ENCODE results near the gene ACMSD. TPM values are rescaled to one million over a fixed set of nuclear protein-coding genes. Genes with fewer than 3 reads are reported as not detected.

The ACMSD gene
- total and polyA plus RNA-seq, 2 of the 4 experiments (the other 2 are of a cell fraction) = not detected

GRCh38 chr2:134917360-134917865, 79.0 kb downstream of the ACMSD start:
- H4K20me1 ChIP-seq (ENCODE audit: insufficient read depth, low read length) = peaks cover 23% of the 10 kb centered on the region
- BruUV-seq (replicated peaks) = no TSS peak
- peak overlapping the region; percentile 61 for H2BK5ac ChIP-seq (ENCODE audit: low read depth, low read length, poor library complexity, severe bottlenecking)
- H4K5ac ChIP-seq (ENCODE audit: low read depth, low read length) = peak overlapping the region; percentile 48
- no peak overlapping the region for H2BK20ac ChIP-seq (ENCODE audit: low read depth, low read length)
- dilution Hi-C loops (cut with HindIII; ENCODE audit: low sequenced_read_pairs, unreplicated experiment) (no loop called here), intact Hi-C loops (cut with micrococcal nuclease) (no loop called here), in situ Hi-C loops (cut with MboI; ENCODE audit: low sequenced_read_pairs) (loop anchor here (10.0 to 25.0 kb wide), 2 partner anchors 803 to 1030 kb away; no protein-coding TSS in a partner anchor)
- 0 out of 2 replicates have a peak overlapping the region, but pooled peaks have one; percentile 8 for H2BK120ac ChIP-seq (ENCODE audit: low read depth, low read length)
- no peak for DNase-seq
- H3K9me1 ChIP-seq (ENCODE audit: insufficient read depth, low read length) = no peaks in the 10 kb centered on the region; the same call in 1 of the 2 replicates
- no peak overlapping the region for H2AK5ac ChIP-seq (ENCODE audit: low read depth, low read length)
- H2BK15ac ChIP-seq (ENCODE audit: low read depth, low read length) = no peak overlapping the region
- peak overlapping the region; percentile 89 for H3K56ac ChIP-seq (ENCODE audit: extremely low read depth, insufficient read depth, low read length)
- H3K18ac ChIP-seq (ENCODE audit: low read depth, low read length) = peak overlapping the region; percentile 30; the same call in 1 of the 2 replicates
- H3K4me2 ChIP-seq (ENCODE audit: low read depth, low read length) = peak overlapping the region; percentile 75
- H3K36me3 ChIP-seq (ENCODE audit: control insufficient read depth, insufficient read depth, low read length) = no peaks in the 10 kb centered on the region
- H3K9ac ChIP-seq (ENCODE audit: low read depth, low read length) = peak overlapping the region; percentile 70
- H3K79me1 ChIP-seq (ENCODE audit: low read depth in 1 of 2, low read length in 2 of 2) = peaks cover 5 to 14% of the 10 kb centered on the region in 2 experiments; a peak in 2 of 4 replicates
- no peak for ATAC-seq (ENCODE audit: low read depth)
- POLR2A ChIA-PET (ENCODE audit: unreplicated experiment) = no interaction called here
- WGBS, 2 experiments (ENCODE audit: extremely low coverage in 2 of 2, insufficient read length in 1 of 2) = 20% methylated on average over 1 of the region's 16 CpGs; no CpG with 5 or more reads in 1 of the 2 experiments
- peaks cover 2% of the 10 kb centered on the region; the same call in 1 of the 2 replicates for H3K4me1 ChIP-seq (ENCODE audit: control insufficient read depth, insufficient read depth, low read length)
- peak overlapping the region; percentile 82 for H3K14ac ChIP-seq (replicated peaks; ENCODE audit: low read depth, low read length)
- peak overlapping the region; percentile 47 for H2AK9ac ChIP-seq (replicated peaks; ENCODE audit: low read depth, low read length, poor library complexity)
- CTCF ChIA-PET = no interaction called here
- H3K27me3 ChIP-seq (ENCODE audit: control insufficient read depth, insufficient read depth, low read length) = no peaks in the 10 kb centered on the region
- H3K27ac ChIP-seq (ENCODE audit: insufficient read depth, low read length) = peak overlapping the region; percentile 78
- TF ChIP-seq SMC3 (IDR thresholded peaks at IDR 0.05; ENCODE audit: low read depth, low read length) (no peak), USF2 (IDR thresholded peaks at IDR 0.05; ENCODE audit: low read depth, low read length) (no peak), RAD21 (IDR thresholded peaks at IDR 0.05; ENCODE audit: low read length) (no peak), MAZ (IDR thresholded peaks at IDR 0.05; ENCODE audit: borderline replicate concordance, low read depth, low read length) (no peak), CEBPB (IDR thresholded peaks at IDR 0.05; ENCODE audit: low read depth, low read length) (no peak), RCOR1 (IDR thresholded peaks at IDR 0.05; ENCODE audit: insufficient replicate concordance, low read length) (no peak), POLR2A (IDR thresholded peaks at IDR 0.05; ENCODE audit: low read depth, low read length) (no peak), FOS (IDR thresholded peaks at IDR 0.05; ENCODE audit: low read depth, low read length) (no peak), RFX5 (IDR thresholded peaks at IDR 0.05; ENCODE audit: low read depth, low read length) (no peak)
- TF ChIP-seq, protein P1, sequence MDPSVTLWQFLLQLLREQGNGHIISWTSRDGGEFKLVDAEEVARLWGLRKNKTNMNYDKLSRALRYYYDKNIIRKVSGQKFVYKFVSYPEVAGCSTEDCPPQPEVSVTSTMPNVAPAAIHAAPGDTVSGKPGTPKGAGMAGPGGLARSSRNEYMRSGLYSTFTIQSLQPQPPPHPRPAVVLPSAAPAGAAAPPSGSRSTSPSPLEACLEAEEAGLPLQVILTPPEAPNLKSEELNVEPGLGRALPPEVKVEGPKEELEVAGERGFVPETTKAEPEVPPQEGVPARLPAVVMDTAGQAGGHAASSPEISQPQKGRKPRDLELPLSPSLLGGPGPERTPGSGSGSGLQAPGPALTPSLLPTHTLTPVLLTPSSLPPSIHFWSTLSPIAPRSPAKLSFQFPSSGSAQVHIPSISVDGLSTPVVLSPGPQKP (IDR thresholded peaks at IDR 0.05; ENCODE audit: borderline replicate concordance, low read depth, low read length) = no peak
- TF ChIP-seq, protein P2, sequence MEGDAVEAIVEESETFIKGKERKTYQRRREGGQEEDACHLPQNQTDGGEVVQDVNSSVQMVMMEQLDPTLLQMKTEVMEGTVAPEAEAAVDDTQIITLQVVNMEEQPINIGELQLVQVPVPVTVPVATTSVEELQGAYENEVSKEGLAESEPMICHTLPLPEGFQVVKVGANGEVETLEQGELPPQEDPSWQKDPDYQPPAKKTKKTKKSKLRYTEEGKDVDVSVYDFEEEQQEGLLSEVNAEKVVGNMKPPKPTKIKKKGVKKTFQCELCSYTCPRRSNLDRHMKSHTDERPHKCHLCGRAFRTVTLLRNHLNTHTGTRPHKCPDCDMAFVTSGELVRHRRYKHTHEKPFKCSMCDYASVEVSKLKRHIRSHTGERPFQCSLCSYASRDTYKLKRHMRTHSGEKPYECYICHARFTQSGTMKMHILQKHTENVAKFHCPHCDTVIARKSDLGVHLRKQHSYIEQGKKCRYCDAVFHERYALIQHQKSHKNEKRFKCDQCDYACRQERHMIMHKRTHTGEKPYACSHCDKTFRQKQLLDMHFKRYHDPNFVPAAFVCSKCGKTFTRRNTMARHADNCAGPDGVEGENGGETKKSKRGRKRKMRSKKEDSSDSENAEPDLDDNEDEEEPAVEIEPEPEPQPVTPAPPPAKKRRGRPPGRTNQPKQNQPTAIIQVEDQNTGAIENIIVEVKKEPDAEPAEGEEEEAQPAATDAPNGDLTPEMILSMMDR (conservative IDR thresholded peaks at IDR 0.05; ENCODE audit: low read depth, low read length) = no peak
- peak overlapping the region; percentile 57; the same call in 1 of the 2 replicates for H3K23ac ChIP-seq (ENCODE audit: low read depth, low read length)
- H3K9me3 ChIP-seq (ENCODE audit: control insufficient read depth, insufficient read depth, low read length) = no peaks in the 10 kb centered on the region
- H3K4ac ChIP-seq (ENCODE audit: low read depth, low read length) = peak overlapping the region; percentile 54
- peak overlapping the region; percentile 73 for H2AFZ ChIP-seq (replicated peaks; ENCODE audit: low read length, poor library complexity)
- 0 out of 2 replicates have a peak overlapping the region, but pooled peaks have one; percentile 27 for H4K91ac ChIP-seq (ENCODE audit: insufficient read depth, low read depth, low read length)
- H4K8ac ChIP-seq (ENCODE audit: low read depth in 2 of 2, low read length in 2 of 2) = peak overlapping the region; percentile 66 to 78; a peak in 3 of 4 replicates
- H3K4me3 ChIP-seq (ENCODE audit: insufficient read depth, low read depth, low read length) = peak overlapping the region; percentile 89
